Measurements from ENCODE around the gene RANBP1.
"Not testable (repeated sequence)": the region's sequence is repeated elsewhere in the genome, so short reads cannot be mapped to it uniquely, and the experiment has no call there.

RANBP1 gene
- 39.5 to 42.7 reads per million in 2 donors for total RNA-seq

- no peak for DNase-seq
Measured at GRCh38 chr22:20115691-20116375, at the start of gene RANBP1. Gene RANBP1 (plus strand): TSS chr22:20116104. CDS start chr22:20116185, 81 bp downstream.

DNA sequence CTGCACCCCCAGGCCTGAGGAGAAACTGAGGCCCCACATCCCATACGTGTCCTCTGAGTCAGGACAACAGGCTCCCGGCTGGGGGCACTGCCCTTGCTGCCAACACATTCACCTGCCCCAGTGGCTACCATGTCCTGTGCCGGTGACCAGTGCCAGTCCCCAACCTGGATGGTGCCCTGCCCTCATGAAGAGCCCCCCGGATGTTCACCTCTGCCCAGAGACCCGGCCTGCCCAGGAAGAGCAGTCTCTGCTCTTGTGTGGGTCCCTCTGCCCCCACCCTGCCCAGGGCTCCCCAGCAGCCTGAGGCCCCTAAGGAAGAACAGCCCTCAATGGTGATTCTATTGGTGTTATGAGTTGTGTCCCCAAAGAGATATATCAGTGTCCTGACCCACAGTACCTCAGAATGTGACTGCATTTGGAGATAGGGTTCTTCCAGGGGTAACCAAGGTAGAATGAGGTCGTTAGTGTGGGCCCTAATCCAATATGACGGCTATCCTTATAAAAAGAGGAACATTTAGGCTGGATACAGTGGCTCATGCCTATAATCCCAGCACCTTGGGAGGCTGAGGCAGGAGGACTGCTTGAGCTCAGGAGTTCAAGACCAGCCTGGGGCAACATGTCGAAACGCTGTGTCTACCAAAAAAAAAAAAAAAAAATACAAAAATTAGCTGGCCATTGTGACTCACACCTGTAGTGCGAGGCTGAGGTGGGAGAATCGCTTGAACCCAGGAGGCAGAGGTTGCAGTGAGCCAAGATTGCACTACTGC is 49.1 kb upstream of the RANBP1 start:
- no peak for DNase-seq

DNA sequence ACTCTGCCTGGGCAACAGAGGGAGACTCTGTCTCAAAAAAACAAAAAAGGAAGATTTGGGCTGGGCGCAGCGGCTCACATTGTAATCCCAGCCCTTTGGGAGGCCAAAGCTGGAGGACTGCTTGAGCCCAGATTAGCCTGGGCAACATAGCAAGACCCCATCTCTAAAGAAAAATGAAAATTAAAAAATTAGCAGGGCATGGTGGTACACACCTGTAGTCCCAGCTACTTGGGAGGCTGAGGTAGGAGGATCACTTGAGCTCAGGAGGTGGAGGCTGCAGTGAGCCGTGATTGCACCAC is 48.6 kb upstream of the RANBP1 start:
- DNase-seq: not testable (repeated sequence)

DNA sequence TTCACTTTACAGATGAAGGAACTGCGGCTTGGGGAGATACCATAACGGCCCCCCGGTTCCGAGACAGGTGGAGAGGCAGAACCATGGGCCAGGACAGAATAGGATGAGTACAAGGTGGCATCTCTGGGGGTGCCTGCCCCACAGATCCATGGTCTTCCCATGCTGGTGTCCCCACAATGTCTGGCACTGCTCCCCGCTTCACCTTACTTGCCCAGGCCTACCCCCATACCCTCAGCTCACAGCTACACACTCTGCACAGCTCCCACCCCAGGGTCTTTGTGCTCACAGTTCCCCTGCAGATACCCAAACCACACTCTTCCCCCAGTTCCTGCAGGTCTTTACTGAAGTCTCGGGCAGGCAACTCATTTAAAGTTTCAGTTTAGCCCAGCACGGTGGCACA is 47.3 kb upstream of the RANBP1 start:
- no peak for DNase-seq

GRCh38 chr22:20069331-20070042 is 46.4 kb upstream of the RANBP1 start:
- DNase-seq: no peak

DNA sequence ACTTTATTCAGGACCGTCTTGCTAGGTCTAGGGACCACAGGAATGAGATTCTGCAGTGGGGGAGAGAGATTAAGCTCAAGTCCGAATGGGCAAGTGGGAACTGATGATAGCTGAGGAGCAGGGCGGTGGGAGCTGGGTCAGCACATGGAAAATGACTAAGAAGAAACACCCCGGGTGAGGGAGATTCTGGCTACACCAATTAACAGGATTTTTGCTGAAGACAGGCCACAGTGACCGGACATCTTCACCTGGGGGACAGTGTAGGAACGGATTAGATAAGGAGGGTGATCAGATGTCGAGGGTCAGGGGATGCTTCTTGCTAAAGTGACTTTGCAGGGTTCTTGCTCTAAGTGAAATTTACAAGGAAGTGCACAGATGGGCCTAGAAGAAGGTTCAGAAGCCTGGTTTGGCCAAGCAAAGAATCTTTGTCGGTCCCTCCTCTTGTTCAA is 44.4 kb upstream of the RANBP1 start:
- DNase-seq: no peak

GRCh38 chr22:20076627-20077172 is 39.2 kb upstream of the RANBP1 start:
- DNase-seq: no peak

- DNase-seq: peak; percentile 67
Measured at GRCh38 chr22:20079745-20080444, 36.0 kb upstream of the RANBP1 start, which contains the start of gene DGCR8. Gene DGCR8 (plus strand): TSS chr22:20080241. CDS start chr22:20085964, 5,723 bp downstream.

- peak; percentile 67 for DNase-seq
Measured at GRCh38 chr22:20080445-20080775, 35.5 kb upstream of the RANBP1 start.

- no peak for DNase-seq
Measured at GRCh38 chr22:20080776-20081654, 34.9 kb upstream of the RANBP1 start.

DNA sequence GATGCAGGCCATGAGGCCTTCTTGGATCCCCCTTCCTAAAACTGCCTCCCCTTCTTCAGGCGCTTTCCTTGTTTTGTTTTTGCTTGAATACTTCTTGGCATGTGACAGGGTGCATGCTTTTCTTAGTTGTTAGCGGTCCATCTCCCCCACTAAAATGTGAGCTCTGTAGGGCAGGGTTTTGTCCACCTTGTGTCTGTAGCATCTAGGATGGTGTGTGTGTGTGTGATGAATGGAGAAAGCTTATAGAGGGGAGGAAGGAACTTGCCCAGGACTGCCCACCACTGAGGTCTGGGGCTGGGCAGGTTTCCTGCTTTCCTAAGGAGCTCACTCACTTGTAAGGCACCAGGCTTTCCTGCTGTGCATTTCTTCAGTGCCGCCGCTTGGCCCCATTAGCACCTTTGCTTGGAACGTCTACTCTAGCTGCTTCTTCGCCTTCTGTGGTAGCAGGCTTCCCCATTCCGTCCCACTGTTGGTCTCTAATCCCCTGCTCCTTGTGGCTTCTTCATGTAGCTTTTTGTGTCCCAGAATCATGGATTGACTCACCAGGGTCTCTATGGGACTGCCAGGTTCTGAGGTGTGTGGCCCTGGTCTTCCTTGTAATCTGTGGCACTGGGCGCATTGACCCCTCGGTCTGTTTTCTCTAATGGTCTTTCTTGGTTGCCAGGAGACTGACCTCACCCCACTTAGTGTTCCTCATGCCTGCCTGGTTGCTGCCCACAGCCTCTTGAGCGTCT is 32.6 kb upstream of the RANBP1 start:
- no peak for DNase-seq

DNA sequence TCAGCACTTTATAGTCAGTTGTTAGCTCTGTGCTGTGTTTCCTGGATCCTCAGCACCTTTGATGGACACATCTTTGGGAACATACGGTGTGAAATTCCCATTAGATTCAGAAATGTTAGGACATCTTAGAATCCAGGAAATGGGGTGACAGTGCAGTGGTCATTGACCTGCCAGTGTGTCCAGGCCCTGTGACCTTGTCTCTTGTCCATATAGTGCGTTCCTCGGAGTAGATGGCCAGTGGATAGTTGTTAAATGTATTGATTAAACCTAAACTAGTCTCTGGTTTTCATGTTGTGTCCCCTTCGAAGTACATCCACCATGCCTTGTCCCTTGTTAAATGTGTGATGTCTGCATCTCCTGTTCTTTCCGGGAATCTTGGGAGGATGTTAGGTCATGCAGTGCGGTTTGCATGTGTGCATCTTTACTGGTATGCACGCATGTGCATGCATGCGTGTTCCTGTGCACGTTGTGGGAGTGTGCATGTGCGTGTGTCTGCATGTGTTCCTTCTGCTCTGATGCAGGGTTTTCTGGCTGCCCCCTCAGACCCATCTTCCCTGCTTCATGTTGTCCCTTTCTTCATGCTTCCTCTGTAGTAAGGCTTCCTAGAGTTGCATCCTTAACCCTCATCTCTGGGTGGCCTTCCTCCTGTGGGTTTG is 31.9 kb upstream of the RANBP1 start:
- no peak for DNase-seq

DNA sequence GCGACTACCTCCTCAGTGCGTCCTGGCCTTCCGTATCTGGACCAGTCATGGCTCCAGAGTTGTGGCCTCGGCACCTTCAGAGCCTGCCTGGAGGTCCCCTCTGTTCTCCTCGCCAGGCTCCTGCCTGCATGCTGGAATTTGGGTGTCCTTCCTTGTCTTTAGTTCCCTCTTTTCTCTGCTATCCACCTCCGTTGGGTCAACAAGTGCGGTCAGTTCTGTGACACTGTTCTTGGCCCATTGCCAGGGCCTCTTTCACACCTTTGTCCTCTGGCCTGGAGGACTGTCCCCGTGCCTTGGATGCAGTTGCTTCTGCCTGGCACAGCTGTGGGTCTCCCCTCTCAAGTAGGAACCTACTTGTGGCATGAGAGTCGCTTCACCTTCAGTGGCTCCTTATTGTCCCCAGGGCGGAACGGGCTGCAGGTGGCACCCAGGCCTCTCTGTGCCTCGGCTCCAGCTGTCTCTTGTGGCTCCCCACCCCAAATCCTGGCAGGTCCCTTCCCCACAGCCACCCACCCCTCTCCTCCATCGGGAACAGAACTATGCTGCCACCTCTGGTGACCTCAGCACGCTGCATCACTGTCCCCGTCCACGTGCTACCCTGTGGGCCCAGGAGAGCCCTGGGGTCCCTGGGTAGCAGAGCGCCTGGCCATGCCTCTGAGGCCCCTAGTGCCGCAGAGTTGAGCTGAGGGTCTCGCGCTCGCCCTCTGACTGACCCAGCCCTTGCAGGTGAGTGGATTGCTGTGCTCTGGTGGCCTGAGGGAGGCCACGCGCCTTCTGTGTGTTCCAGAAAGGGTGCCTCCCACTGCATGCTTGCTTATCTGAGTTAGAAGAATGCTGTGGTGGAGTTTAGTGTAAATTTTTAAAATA is 31.1 kb upstream of the RANBP1 start:
- DNase-seq: no peak

DNA sequence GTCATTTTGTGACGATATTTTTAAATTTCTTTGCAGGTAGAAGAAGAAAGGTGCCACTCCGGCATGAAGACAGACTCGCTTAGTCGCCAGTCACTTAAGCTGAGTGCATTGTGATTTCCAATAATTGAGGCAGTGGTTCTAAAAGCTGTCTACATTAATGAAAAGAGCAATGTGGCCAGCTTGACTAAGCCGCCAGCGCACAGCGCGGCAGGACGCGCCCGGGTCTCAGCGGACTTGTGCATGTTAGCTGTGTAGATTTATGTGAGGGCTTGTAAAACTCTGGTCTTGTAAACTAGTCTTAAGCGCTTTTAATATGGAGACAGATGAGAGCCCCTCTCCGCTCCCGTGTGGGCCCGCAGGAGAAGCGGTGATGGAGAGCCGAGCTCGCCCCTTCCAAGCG is 30.3 kb upstream of the RANBP1 start:
- no peak for DNase-seq

DNA sequence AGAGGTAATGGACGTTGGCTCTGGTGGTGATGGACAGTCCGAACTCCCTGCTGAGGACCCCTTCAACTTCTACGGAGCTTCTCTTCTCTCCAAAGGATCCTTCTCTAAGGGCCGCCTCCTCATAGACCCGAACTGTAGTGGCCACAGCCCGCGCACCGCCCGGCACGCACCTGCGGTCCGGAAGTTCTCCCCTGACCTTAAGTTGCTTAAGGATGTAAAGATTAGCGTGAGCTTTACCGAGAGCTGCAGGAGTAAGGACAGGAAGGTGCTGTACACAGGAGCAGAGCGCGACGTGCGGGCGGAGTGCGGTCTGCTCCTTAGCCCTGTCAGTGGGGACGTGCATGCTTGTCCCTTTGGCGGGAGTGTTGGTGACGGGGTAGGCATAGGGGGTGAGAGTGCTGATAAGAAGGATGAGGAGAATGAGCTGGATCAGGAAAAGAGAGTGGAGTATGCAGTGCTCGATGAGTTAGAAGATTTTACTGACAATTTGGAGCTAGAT is 29.8 kb upstream of the RANBP1 start:
- no peak for DNase-seq

DNA sequence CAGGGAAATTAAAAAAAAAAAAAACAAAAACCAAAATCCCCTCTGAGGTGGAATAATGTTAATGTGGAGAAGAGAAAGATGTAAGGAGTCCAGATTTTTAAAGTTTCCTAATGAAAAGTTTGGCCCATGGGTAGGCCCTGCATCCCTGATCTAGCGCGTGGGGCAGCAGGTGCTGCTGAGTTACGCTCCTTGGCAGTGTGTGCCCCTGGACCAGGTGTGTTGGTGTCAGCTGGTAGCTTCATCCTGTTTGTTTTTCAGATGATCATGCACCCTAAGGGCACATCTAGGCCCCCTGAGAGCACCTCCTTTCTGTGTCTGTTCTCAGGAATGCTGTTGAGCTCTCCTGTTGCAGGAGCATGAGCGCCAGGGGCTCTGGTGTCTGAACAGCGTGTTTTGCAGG is 29.1 kb upstream of the RANBP1 start:
- no peak for DNase-seq

DNA sequence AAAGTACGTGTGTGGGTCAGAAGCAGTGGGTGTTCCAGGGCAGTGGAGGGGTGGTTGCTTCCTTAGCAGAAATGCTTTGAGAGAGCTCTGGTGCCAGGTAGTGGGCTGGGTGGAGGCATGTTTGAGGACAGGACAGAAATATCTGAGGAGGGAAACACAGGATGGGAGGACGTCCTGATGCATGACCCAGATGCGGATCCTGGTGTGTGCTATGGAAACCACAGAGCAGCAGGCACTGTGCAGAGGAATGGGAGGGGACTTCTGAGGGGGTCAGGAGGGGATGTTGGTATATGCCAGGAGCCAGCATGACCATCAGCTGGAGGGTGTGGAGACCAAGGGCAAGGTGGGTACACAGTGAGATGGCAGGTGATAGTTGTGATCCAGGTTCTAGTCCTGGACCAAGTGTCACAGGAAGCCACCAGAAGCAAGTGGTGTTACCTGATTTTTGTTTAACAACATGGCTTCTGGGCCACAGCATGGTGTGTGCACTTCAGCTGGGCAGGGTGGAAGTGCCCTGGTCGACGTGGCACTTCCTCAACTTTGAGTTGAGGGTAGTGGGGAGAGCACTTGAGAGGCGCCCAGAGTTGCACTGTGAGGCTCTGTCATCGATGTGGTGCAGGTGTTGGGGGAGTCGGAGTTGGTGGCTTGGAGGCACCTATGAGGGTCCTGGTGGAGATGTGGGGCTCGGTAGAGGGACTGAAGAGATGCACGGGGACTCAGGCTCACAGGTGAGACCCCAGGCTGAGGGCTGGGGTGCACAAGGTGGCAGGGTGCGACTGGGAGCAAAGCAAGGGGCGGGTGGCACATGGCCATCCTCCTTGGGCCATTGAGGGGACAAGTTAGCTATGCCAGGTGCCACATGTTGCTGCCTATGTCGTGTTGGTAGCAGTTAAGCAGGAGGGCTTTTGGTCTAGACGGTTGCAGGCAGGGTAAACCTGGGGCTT is 28.3 kb upstream of the RANBP1 start:
- no peak for DNase-seq

GRCh38 chr22:20088263-20088648 is 27.6 kb upstream of the RANBP1 start:
- no peak for DNase-seq

Measured in activated gamma-delta T cell (primary cell).